HG02852 (cell line): ENCODE data around the gene KCND3.

Experiments
- ATAC-seq: cut with Tn5 transposase; IDR thresholded peaks from one replicate; pipeline ENCODE4 v1.9.1; 2021; ENCODE audit warnings: mild to moderate bottlenecking, moderate library complexity; ENCODE audit not compliant: unreplicated experiment

Gene KCND3

DNA sequence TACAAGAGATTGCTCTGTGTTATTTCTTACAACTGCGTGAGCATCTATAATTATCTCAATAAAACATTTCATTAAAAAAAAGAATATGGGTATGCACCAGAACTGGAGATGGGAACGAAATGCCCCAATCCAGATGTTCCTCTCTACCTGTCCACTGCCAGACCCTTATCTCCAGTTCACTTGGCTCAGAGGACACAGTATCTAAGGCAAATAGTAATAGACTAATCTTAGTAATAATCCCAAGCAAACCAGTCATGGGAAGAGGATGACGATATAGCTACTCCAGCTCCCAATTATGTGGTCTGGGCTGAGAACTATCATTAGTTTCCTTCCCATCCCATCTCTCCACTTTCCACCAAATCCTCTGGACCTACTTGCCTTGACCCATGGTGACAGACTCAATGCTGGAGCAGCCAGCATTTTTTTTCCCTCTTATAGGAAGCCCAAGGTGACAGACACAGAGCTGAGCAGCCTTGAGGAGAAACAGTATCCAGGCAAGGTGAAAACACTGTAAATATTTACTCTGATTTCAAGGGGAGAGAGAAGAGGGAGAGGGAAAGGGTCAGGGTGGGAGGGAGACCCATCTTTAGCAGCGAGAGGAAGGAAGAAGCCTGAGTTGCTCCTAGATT is 205.1 kb downstream of the KCND3 start:
- ATAC-seq, result no peak

DNA sequence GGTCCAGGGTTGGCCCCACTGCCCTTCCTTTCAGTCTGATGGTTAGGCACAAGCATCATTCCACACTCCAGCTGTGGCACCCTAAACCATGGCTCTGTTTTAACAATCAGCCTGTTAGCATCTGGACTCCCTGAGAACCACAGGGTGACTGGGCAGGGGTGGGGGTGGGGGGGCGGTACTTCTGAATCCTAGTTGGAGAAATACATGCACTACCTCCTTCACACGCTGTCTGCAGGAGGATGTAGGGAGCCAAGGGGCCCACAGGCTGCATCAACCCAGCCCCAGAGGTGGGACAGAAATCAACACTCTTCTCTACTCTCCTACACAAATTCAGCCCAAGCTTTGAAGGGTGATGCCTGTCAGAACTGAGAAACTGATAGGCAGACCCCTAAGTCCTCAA is 209.9 kb downstream of the KCND3 start:
- ATAC-seq, result no peak

DNA sequence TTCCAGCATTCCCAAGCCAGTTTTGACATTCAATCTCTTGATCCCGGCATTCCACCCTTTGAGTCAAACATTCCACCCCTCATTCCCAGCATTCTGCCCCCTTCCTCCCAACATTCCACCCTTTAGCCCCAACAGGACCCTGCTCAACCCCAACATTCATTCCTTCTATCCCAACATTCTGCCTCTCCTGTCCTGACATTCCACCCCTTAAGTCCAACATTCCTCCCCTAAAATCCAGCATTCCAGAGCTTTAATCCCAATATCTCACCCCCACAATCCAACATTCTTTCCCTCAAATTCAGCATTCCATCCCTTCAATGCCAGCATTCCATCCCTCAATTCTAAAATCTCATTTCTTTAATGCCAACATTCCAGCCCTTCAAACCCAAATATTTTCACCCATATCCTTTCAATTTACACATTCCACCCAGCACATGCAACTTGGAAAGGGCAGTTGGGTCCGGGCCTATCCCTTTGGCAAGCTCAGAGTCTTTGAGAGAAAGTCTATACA is 210.9 kb downstream of the KCND3 start:
- no peak for ATAC-seq

DNA sequence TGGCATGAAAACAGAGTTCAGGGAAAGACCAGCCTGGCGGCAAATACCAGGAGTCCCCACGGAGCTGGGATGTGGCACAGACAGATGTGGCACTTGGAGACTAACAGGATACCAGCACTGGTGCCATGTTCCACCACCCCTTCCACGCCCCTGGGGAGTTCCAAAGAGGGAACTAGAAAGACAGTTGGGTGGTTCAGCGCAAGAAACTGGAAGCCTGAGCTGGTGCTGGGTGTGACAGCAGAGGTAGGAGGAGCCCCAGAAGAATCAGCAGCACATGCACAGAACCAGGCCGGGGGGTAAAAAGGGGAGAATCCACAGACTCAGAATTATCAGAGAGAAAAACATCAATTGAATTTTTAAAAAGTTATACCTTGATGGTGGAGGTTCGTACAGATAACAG is 211.4 kb downstream of the KCND3 start:
- ATAC-seq, result no peak

DNA sequence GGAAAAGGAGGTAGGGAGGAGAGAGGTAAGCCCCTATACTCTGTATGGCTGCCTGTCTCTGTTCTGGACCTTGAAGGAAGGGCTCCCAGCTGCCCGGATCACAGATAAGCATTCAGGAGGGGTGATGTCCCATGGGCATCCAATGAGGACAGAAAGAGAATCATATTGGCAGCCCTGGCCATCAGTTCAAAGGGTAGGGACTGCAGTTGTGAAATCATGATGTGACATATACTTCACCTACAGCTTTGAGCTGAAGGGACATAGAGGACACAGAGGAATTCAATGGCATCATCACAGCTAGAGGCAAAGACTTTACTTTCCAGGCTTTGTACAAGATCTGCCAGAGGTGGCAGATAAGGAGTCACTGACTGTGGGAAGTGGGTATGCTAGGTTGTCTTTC is 212.2 kb downstream of the KCND3 start:
- no peak for ATAC-seq

DNA sequence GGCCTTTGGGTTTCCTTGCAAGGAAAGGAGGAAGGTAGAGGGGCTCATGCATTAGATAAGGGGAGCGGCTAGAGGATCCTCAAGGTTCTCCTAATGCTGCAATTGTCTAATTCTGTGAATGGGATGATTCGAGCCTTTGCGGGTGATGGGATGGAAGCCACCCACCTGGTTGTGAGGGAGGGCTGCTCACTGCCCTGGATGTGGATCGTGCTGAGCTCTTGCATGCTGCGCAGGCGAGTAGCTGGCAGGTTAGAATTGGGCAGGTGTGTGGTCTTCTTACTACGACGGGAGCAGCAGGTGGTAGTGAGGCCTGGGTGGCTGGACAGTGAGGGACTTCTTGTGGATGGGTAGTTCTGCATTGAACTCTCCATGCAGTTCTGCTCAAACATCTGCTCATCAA is 212.6 kb downstream of the KCND3 start:
- no peak for ATAC-seq

DNA sequence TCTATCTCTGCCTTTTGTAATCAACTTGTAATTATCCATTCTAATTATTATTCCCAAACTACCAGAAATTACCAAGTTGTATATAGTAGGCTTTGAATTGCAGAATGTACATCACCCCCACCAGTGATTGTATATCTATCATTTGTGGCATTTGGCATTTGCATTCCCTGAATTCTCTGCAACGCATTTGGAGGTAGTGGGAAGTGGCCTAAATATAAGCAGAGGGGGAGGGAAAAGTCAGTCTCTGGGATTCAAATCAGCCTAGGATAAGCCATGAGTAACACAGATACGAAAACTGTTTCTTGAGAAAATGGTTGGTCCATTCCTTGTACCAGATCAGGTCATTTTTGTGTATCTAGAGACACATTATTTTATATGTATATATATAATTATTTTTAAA is 213.1 kb downstream of the KCND3 start:
- no peak for ATAC-seq

DNA sequence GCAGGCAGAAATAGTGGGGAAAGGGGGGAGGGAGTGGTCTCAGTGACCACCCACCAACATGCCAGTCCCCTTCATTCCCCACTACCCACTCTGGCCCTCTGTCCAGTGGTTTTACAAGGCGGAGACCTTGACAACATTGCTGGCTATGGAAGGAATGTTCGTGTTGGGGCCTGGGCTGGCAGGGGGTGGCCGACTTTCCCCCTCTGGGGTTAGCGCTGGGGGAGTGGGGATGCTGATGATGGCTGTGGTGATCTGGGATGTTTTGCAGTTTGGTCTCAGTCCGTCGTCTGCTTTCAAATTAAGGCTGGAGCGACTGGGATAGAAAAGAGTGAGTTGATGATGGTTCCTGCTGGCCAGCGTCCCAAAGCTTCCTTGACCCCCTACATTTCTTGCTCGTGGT is 213.5 kb downstream of the KCND3 start:
- ATAC-seq, result no peak

DNA sequence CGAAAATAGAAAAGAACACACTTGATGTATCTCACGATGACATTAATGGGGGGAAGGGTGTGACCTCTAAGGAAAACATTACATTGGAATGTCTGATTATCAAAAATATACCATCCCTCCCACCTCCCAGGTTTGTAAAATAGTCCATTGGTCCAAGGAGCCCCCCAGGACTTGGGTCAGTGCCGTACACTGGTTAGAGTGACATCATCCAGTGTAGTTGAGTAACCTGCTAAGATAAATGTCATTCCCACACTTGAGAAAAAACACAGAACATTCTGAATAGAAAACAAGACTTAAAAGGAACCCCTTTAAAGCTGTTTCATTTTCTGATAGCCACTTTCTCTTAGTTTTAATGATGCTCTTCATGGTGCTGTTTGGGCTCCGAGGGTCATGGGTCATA is 218.6 kb downstream of the KCND3 start:
- ATAC-seq, result no peak

DNA sequence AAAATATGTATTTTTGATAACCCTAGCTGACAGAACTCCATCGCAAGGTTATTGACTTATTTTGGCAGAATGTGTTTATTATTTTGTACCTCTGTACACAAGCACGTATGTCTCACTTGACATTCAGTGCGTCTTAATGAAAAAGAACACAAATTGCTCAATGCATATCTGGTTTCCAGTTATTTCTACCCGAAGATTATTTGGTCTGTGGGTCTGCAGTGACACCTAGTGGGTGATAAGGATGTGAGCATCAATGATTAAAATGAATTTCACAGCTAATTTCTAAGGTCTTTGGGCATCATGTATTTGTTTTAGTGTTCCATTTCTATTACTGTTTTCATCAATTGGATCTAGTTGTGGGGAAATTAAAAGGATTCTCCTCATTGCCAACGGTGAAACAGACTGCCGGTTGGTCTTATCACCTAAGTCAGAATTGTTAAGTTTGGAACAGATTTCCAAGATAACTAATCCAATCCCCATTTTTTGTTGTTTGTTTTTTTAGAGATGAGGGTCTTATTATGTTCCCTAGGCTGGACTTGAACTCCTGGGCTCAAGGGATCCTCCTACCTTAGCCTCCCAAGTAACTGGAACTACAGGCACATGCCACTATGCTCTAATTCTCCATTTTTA is 219.8 kb downstream of the KCND3 start:
- no peak for ATAC-seq

DNA sequence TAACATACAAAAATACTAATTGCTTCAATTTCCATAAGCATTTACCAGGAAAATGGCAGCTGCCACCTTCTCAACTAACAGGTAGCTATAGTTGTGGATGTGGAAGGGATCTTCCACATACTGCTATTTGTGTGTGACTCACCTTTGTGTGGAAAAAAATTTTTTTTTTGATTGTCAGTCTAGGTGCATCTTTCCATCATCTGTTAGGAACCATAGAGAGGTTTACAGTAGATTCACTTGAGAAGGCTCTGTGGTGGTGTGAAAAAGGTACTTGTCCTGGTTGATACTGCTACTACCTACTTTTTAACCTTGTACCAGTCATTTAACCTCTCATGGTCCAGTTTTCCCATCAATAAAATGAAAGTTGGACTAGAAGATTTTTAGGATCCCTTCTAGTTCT is 220.8 kb downstream of the KCND3 start:
- ATAC-seq, result no peak

DNA sequence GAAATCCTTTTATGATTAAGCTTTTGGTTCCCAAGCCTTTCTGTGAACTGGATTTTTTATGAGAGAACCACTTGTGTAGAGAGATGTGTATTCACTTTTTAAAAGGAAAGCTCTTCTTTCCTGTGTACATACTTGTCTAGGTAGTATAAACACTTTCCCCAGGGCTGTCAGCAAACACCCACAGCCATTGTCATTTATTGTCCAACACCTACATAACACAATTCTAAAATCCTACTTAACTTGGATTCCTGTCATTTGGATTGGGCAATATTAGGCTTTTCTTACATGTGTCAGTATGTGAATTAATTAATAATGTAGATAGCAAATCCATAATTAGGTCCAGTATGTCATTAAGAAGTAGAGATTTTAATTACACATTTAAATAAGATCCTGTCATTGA is 221.4 kb downstream of the KCND3 start:
- no peak for ATAC-seq

DNA sequence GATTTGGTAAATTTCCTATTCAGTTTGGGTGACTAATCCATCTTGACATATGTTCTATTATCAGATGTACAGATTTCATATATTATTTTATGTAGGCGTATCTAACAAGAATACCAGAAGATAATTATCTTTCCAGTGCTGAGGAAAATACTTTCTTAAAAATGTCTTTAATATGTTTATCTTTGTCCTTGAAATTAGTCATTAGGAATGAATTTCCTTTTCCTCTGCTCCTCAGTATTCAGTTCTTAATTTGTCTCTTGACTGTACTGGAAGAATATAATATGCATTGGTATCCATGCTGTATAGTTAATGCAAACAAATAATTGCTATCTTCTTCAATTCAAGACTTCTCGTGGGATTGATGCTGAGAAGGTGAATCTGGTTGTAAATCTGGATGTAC is 227.1 kb downstream of the KCND3 start:
- no peak for ATAC-seq

DNA sequence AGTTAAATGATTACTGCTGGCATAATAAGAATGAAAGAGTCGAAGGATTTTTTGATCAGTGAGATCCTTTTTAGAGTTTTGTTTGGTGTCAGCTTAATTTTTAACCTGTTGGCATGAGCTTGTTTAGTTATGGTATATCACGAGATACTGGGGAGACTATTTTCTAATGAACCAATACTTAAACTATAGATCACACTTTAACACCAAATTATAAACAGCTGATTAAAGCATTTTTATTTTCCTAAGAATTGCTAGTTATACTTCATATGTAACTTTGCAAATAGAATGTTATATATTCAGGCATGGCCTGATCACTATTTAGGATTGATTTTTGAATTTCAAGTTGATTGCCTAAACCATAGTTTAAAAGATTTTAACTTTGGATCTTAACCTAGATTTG is 227.8 kb downstream of the KCND3 start:
- no peak for ATAC-seq

DNA sequence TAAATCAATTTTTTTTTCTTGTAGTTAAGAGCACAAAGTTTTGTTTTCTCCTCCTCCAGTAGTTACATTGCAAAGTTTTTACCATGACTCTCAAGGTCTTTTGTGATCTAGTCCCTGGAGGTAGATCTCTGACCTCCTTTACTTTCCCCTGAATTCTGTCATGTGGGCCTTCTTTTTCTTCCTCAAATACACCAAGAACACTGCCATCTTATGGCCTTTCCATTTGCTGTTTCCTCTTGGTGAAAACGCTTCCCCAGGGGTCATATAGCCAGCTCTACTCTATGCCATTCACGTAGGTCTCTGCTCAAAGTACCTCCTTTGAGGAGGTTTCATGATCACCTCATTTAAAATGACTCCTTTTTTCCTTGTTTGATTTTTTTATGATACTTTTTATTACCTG is 231.1 kb downstream of the KCND3 start:
- no peak for ATAC-seq

DNA sequence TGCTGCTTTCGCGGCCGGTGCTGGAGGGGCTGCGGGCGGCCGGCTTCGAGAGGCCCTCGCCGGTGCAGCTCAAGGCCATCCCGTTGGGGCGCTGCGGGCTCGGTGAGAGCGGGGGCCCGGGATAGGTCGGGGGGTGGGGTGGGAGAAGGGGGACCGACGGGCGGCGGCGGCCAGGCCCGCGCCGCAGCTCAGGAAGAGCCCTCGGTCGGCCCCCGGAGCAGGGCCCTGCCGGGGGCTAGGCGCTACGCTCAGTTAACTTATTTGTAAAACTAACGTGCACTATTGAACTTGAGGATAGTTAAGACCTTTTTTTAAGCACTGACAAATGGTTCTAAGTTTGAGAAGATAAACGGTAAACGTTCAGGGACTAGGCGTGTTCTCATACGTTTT is 233.3 kb downstream of the KCND3 start:
- peak; percentile 13 for ATAC-seq

DNA sequence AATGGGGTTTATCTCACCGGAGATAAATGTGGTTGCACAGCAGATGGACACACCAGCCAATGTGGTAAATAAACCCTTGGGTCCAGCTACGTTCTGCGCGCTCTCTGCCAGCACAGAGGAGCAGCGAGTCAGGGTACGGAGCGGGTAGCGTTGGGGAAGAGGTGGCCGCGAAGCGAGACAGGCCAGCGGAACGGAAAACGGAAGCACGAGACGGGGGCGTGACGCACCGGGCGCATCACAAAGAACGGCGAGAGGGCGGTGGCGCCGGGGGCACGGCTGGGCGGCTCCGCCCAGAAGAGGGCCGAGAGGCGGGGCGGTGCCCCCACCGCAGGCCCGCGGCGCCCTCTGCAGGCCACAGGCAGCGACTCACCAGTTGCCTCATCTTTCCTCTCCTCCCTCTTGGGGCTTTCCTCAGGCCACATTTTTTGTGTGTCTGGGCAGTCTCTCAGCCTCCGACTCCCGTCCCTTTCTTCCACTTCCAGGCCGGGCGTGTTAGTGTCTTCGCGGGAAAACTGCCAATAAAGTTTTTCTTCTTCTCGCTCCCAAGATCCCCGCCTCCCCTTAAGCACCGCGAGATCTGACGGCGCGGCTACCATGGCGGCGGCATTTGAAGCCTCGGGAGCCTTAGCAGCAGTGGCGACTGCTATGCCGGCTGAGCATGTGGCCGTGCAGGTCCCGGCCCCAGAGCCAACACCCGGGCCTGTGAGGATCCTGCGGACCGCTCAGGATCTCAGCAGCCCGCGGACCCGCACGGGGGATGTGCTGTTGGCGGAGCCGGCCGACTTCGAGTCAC is 233.9 kb downstream of the KCND3 start, which contains the start of gene DDX20:
Gene DDX20 (plus strand): TSS at position 571 of the 793 bp plus-strand sequence. CDS start 24 bp downstream, at position 595.
- peak; percentile 90 for ATAC-seq

DNA sequence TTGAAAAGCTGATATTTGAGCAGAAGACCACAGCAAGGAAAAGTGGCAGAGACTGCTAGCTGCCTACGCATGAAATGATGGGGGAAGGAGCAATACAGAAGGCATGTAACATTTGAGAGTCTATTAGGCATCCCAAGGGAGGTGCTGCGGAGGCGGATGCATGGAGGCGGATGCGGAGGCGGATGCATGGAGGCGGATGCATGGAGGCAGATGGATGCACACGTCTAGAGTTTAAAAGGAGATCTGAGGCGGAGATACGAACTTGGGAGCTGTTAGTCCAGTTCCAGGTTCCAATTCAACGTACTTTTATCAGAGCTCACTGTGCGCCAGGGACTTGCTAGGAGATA is 234.5 kb downstream of the KCND3 start:
- ATAC-seq, result peak; percentile 0

DNA sequence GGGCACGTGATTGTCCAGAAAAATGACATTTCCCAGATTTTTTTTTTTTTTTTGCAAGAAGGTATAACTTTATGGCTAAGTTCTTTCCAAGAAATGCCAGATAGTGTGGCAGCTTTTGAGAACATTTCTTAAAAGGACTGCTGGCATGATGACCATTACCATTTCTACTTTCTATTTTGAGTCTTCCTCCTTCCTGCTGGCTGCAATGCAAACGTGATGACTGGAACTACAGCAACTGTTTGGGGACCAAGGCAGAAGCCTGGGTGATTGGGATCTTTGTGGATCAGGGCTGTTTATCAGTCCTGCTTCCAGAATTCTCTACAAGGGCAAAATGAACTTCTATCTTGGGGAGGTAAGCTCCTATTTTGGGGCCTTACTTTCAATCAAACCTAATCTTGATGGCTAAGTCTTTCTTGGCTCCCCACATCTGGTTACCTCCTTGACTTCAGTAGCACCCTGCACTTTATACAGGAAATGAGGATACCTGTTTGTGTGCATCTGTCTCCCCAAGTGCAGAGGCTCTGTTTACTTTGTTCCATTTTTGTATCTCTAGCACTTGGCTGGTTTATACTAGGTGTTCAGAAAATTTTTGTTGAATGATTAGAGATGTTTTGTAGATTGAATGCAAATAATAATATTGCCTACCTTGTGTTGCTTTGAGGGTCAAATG is 237.4 kb downstream of the KCND3 start:
- no peak for ATAC-seq

DNA sequence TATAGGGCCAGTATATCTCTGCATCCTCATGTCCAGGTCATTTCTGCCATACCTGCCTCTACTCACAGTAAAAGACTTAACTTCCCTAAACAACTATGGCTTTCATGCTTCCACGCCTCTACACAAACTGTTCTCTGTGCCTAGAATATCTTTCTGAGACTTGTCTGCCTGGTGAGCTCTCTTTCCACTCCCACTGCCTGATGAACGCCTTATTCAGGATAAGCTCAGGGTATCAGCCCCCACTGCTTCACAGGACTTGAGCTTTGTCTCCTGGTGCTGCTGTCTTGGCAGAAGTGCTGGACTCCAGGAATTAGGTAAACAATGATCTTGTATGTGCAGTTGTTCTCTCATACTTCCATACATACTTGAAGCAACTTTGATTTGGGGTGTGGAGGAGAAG is 238.6 kb downstream of the KCND3 start:
- ATAC-seq, result no peak

DNA sequence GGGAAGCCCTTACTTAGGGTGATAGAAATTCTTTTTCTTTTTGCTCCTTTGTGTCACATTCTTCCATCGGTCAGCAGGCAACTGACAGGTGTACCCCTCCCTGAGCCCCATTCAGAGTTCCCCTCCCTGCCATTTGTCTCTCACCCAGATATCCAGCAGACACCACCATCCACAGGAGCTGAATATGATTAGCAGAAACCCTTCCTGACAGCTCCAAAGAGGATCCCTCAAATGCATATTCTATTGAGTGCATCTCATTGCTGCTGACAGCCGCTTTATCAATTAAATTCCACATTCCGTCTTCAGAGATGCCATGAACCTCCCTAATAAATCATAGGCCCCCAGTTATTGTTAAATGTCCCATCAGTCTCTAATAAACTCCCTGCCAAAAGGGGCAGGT is 239.8 kb downstream of the KCND3 start:
- no peak for ATAC-seq

DNA sequence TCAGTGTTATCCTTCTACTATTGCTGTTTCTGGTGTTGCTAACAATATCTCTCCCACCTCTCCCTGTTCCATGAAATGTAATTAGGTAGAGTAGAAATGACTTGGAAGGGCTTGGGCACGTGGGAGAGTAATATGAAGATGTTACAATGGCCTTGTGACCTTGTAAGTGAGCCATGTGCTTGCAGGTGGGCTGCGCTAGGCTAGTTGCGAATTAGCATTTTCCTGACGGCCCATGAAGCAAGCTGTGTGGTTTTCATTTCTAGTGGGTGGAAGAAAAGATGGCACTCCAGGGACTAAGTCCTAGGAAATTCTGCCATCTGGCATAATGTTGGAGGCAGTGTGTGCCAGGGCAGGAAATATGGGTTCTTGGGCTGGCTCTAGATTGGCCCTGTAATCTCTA is 241.5 kb downstream of the KCND3 start:
- ATAC-seq, result no peak
